Transverse colon (tissue), 4 donors: ENCODE data around the gene LLCFC1. TPM values are rescaled to one million over a fixed set of nuclear protein-coding genes. Genes with fewer than 3 reads are reported as not detected.

Experiments
- DNase-seq: peaks from one replicate; pipeline ENCODE4 v3.0.0-alpha.2; 2019
- H3K27ac ChIP-seq, 4 donors: fragments of 200-600 bp; sonication (generic); 2 replicates each; pipeline ENCODE4 v1.5.1; 2016 to 2018; ENCODE audit warnings: inconsistent platforms in 4 of 4
- H3K27me3 ChIP-seq: fragments of 200-600 bp; sonication (generic); 2 replicates; pipeline ENCODE4 v1.5.1; 2017; ENCODE audit warnings: inconsistent platforms
- H3K36me3 ChIP-seq, 4 donors: fragments of 200-600 bp; sonication (generic); 2 replicates each; pipeline ENCODE4 v1.5.1; 2017 to 2019; ENCODE audit warnings: inconsistent platforms in 4 of 4
- H3K4me1 ChIP-seq, 4 donors: fragments of 200-600 bp; sonication (generic); 2 replicates each; pipeline ENCODE4 v1.5.1; 2017 to 2020; ENCODE audit warnings: inconsistent platforms in 4 of 4
- H3K4me3 ChIP-seq, 4 donors: fragments of 200-600 bp; sonication (generic); 1 replicate in 1 of 4; 2 replicates in 3 of 4; pipeline versions ENCODE4 v1.5.1 to v1.6.1; 2017 to 2019; ENCODE audit warnings: inconsistent platforms in 4 of 4
- H3K9me3 ChIP-seq, 2 donors: fragments of 200-600 bp; sonication (generic); 2 replicates each; pipeline ENCODE4 v1.5.1; 2017 to 2019; ENCODE audit warnings: inconsistent platforms in 2 of 2
- EP300 ChIP-seq: sonication (generic); formaldehyde crosslinking; IDR thresholded peaks from one replicate; pipeline ENCODE4 v1.6.1; 2017; ENCODE audit warnings: antibody characterized with exemption, low read depth
- POLR2A ChIP-seq: fragments of 450-650 bp; IDR thresholded peaks from one replicate; pipeline ENCODE4 v1.6.1; 2016; ENCODE audit warnings: antibody characterized with exemption, mild to moderate bottlenecking, moderate library complexity
- POLR2AphosphoS5 ChIP-seq, 3 donors: sonication (generic); formaldehyde crosslinking; IDR thresholded peaks; one replicate each; pipeline ENCODE4 v1.6.1; 2016; ENCODE audit warnings: antibody characterized with exemption in 3 of 3
- WGBS, 2 donors: methylation state at CpG; one replicate each; pipeline ENCODE4 v1.1.5; 2018; ENCODE audit warnings: low coverage in 1 of 2; 5-methylcytosine and 5-hydroxymethylcytosine counted together
- in situ Hi-C, 4 donors: fragments of 200-750 bp; cut with MboI; loops; one replicate each; pipeline versions ENCODE4 v1.15.0 to v1.15.1; 2017; ENCODE audit warnings: low sequenced_read_pairs in 3 of 4, low pct_ligation_motif_present in 1 of 4, low pct_unique_long_range_greater_than_20kb in 1 of 4
- intact Hi-C: fragments of 100-400 bp; cut with DNase I; formaldehyde crosslinking; loops from one replicate; pipeline ENCODE4 v1.15.1; 2023; ENCODE audit warnings: low total_unique reads
- total RNA-seq, 4 donors: library from RNA; depleted of rRNA; stranded (reverse); fragments of >200 nt; gene quantifications; one replicate each; pipeline ENCODE4 v1.1.0, GENCODE V29; 2016
- TF ChIP-seq, protein P1 (sequence below), 5 experiments: fragments of 200-600 bp in 3 of 5; fragments of 450-650 bp in 2 of 5; sonication (generic) in 3 of 5; IDR thresholded peaks; 1 replicate in 2 of 5; 2 replicates in 3 of 5; pipeline ENCODE4 v1.5.1; 2016 to 2017; ENCODE audit warnings: antibody characterized with exemption in 5 of 5, inconsistent platforms in 3 of 5, mild to moderate bottlenecking in 2 of 5, moderate library complexity in 1 of 5

Gene LLCFC1
- total RNA-seq, 4 donors from 2014 or later, result not detected

DNA sequence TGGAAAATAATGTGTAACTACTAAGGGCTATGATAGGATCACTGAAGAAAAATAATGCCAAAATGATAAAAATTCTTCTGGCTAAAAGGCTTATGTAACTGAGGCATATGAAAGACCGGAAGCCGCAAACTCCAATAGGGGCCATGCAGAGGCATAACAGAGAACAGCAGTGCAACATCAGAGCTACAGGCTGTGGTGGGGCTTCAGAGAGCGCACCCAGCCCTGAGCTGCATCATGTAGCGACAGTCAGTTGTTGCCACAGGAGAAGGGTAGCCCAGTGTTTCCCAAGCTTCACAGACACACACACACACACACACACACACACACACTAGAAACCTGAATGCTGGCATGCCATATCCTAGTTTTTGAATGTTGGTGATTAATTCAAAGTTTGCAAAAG lies 9.3 kb downstream of the LLCFC1 start:
- H3K36me3 ChIP-seq, result no peaks in the 10 kb centered on the region
- H3K9me3 ChIP-seq, result no peaks in the 10 kb centered on the region
- no peaks in the 10 kb centered on the region for H3K27me3 ChIP-seq
- H3K4me3 ChIP-seq, result no peak overlapping the region
- WGBS, 2 donors, result 91 to 93% methylated on average over 3 to 4 of the region's 4 CpGs
- intact Hi-C loops, result no loop called here
- TF ChIP-seq POLR2A, result no peak
- TF ChIP-seq, protein P1, sequence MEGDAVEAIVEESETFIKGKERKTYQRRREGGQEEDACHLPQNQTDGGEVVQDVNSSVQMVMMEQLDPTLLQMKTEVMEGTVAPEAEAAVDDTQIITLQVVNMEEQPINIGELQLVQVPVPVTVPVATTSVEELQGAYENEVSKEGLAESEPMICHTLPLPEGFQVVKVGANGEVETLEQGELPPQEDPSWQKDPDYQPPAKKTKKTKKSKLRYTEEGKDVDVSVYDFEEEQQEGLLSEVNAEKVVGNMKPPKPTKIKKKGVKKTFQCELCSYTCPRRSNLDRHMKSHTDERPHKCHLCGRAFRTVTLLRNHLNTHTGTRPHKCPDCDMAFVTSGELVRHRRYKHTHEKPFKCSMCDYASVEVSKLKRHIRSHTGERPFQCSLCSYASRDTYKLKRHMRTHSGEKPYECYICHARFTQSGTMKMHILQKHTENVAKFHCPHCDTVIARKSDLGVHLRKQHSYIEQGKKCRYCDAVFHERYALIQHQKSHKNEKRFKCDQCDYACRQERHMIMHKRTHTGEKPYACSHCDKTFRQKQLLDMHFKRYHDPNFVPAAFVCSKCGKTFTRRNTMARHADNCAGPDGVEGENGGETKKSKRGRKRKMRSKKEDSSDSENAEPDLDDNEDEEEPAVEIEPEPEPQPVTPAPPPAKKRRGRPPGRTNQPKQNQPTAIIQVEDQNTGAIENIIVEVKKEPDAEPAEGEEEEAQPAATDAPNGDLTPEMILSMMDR (IDR thresholded peaks at IDR 0.05), result no peak
- no peak for TF ChIP-seq EP300
- no peak for TF ChIP-seq POLR2AphosphoS5 (IDR thresholded peaks at IDR 0.05)
- DNase-seq, result no peak
- in situ Hi-C loops, result no loop called here
- no peaks in the 10 kb centered on the region for H3K4me1 ChIP-seq
- no peak overlapping the region for H3K27ac ChIP-seq

DNA sequence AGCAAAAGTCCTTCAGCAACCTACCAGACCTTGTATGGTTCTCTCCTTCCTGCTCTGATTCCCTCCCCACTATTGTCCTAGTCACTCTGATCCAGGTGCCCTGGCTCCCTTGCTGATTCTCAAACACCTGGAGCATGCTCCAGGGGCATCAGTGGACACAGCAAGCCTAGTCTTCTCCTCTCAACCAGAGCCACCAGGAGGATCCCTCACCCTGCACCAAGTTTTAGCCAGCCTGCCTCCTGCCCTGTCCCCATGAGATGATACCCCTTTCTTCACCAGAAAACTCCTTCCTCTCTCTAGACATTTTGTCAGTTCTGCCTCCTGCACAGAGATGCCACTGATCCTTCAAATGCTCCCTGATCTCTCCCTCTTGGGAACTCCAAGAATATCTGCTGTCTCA lies 11.0 kb downstream of the LLCFC1 start:
- in situ Hi-C loops, result no loop called here
- intact Hi-C loops, result no loop called here
- Histone ChIP-seq H3K27ac (no peak overlapping the region), H3K4me1 (no peaks in the 10 kb centered on the region), H3K27me3 (no peaks in the 10 kb centered on the region), H3K9me3 (no peaks in the 10 kb centered on the region), H3K4me3 (no peak overlapping the region), H3K36me3 (no peaks in the 10 kb centered on the region)
- DNase-seq, result no peak
- TF ChIP-seq EP300, result no peak
- TF ChIP-seq, protein P1 (IDR thresholded peaks at IDR 0.05), result no peak
- TF ChIP-seq POLR2A, result no peak
- TF ChIP-seq POLR2AphosphoS5 (IDR thresholded peaks at IDR 0.05), result no peak

DNA sequence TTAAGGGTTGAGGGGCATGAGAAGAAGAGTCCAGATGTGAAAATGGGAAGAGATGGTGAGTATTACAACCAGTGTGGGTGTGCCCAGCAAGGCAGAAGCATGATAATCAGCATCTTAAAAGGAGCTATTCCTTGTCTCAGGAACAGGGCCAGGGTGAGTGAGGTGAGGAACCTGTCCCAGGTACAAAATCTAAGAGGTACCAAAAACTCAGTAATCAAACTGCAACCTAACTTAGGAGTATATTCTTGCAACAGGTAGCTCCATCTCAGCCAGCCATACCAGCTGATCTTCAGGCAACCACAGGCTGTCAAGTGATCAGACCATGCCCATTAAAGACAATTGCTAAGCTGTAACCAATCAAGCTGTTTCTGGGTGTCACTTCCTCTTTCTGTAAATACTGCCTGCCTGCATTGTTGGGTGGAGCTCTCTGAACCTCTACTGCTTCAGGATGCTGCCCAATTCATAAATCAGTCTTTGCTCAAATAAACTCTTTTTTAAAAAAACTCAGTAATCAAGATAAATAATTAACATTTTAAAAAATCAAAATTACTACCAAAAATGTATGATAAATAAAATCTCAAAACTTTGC lies 15.5 kb downstream of the LLCFC1 start:
- H3K27ac ChIP-seq, result no peak overlapping the region
- in situ Hi-C loops (no loop called here), intact Hi-C loops (no loop called here)
- no peaks in the 10 kb centered on the region for H3K4me1 ChIP-seq
- H3K4me3 ChIP-seq, result no peak overlapping the region
- no peak for DNase-seq
- H3K36me3 ChIP-seq, result no peaks in the 10 kb centered on the region
- no peaks in the 10 kb centered on the region for H3K27me3 ChIP-seq
- TF ChIP-seq EP300, result no peak
- no peaks in the 10 kb centered on the region for H3K9me3 ChIP-seq

DNA sequence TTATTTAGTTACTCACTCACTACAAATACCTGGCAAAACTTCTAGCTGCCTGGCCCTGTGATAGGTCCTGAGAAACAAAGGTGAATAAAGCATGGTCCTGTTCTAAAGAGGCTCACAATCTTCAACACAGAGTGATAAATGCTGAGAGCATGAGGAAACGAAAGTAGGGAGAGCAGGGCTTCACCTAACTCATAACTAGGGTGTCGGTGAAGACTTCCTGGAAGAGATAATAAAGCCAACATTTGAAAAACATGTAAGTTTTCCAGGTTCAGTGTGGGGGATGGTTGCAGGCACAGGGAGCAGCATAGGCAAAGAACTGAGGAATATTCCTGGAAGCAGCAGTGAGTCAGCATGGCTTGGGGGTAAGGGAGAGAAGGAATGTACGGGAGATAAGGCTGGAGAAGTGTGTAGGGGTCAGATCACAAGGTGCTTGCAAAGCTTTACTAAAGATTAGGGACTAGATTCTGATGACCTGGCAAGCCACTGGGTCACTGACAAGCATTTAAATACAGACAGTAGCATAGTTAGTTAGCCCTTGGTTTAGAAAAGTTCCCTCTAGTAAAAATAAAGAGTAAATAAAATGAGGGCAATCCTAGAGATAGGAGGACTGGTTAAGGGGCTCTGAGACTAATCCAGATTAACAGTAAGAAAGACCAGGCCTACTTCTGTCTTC lies 17.8 kb downstream of the LLCFC1 start:
- no peaks in the 10 kb centered on the region for H3K36me3 ChIP-seq
- DNase-seq, result no peak
- intact Hi-C loops (no loop called here), in situ Hi-C loops (no loop called here)
- H3K9me3 ChIP-seq, result no peaks in the 10 kb centered on the region
- no peak overlapping the region for H3K4me3 ChIP-seq
- no peak overlapping the region for H3K27ac ChIP-seq
- H3K4me1 ChIP-seq, result no peaks in the 10 kb centered on the region
- no peaks in the 10 kb centered on the region for H3K27me3 ChIP-seq
- TF ChIP-seq POLR2AphosphoS5 (IDR thresholded peaks at IDR 0.05) (no peak), EP300 (no peak), POLR2A (no peak)
- TF ChIP-seq, protein P1 (IDR thresholded peaks at IDR 0.05), result no peak
- WGBS, 2 donors, result 46 to 62% methylated on average over 2 to 3 of the region's 3 CpGs

DNA sequence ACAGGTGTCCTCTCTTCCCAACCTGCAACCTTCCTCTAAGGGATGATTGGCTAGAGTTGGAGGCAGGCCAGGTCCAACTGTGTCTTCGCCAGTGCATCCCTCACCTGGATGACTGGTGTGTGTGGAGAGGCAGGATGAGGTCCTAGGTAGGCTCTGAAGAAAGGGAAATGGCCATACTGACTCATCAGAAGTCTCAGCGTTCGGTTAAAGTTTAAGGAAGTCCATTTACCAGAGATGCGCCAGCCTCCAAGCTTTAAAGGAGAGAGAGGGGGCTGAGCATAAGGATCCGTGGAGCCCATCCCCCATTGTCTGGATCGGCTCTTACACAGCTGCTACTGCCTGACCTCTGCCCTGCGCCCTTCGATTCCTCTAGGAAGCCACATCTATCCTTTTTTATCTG lies 18.4 kb downstream of the LLCFC1 start:
- TF ChIP-seq POLR2AphosphoS5 (IDR thresholded peaks at IDR 0.05) (no peak), POLR2A (no peak), EP300 (no peak)
- TF ChIP-seq, protein P1 (IDR thresholded peaks at IDR 0.05), result no peak
- Histone ChIP-seq H3K36me3 (no peaks in the 10 kb centered on the region), H3K27me3 (no peaks in the 10 kb centered on the region), H3K4me3 (no peak overlapping the region), H3K9me3 (no peaks in the 10 kb centered on the region), H3K4me1 (no peaks in the 10 kb centered on the region), H3K27ac (no peak overlapping the region)
- WGBS, 2 donors, result 79 to 87% methylated on average over 4 to 8 of the region's 8 CpGs
- in situ Hi-C loops (no loop called here), intact Hi-C loops (no loop called here)
- no peak for DNase-seq
